GM11168 (cell line): ENCODE results near the gene SH2D1A.
"Not testable (repeated sequence)": the region's sequence is repeated elsewhere in the genome, so short reads cannot be mapped to it uniquely, and the experiment has no call there.

Source experiments
- in situ Hi-C: fragments of 300-500 bp; cut with MboI; formaldehyde crosslinking; loops from one replicate; pipeline ENCODE4 v1.12.0; 2022; ENCODE audit warnings: low sequenced_read_pairs; ENCODE audit not compliant: unreplicated experiment

SH2D1A gene

GRCh38 chrX:124346117-124346876 is at the start of gene SH2D1A:
SH2D1A (plus strand) TSS chrX:124346563; CDS start chrX:124346643, 80 bp downstream.
- in situ Hi-C loops = no loop called here

- in situ Hi-C loops = not testable (repeated sequence)
These were observed 47.0 kb upstream of the SH2D1A start for GRCh38 chrX:124299323-124299722.

GRCh38 chrX:124300405-124300804 is 46.0 kb upstream of the SH2D1A start:
- in situ Hi-C loops = no loop called here

GRCh38 chrX:124307253-124307907 is 39.0 kb upstream of the SH2D1A start:
- in situ Hi-C loops = no loop called here

- in situ Hi-C loops = no loop called here
These were observed 20.6 kb upstream of the SH2D1A start for GRCh38 chrX:124325732-124326131.

GRCh38 chrX:124328765-124329164 is 17.6 kb upstream of the SH2D1A start:
- in situ Hi-C loops = no loop called here

- in situ Hi-C loops = no loop called here
These were observed 13.6 kb upstream of the SH2D1A start, which contains the start of gene TEX13D for GRCh38 chrX:124332481-124333424. TEX13D (plus strand) TSS chrX:124332660; CDS start chrX:124332918, 258 bp downstream.

- in situ Hi-C loops = no loop called here
These were observed 12.5 kb upstream of the SH2D1A start for GRCh38 chrX:124333862-124334261.

GRCh38 chrX:124334555-124334954 is 11.8 kb upstream of the SH2D1A start:
- in situ Hi-C loops = not testable (repeated sequence)

GRCh38 chrX:124335598-124335997 is 10.8 kb upstream of the SH2D1A start:
- in situ Hi-C loops = no loop called here

- in situ Hi-C loops = no loop called here
These were observed 8.4 kb upstream of the SH2D1A start for GRCh38 chrX:124337916-124338315.

GRCh38 chrX:124338733-124339514 is 7.4 kb upstream of the SH2D1A start:
- in situ Hi-C loops = no loop called here

- in situ Hi-C loops = no loop called here
These were observed 4.8 kb upstream of the SH2D1A start for GRCh38 chrX:124341396-124342132.

- in situ Hi-C loops = no loop called here
These were observed 4.0 kb upstream of the SH2D1A start for GRCh38 chrX:124342174-124342867.

GRCh38 chrX:124343016-124343415 is 3.3 kb upstream of the SH2D1A start:
- in situ Hi-C loops = no loop called here

GRCh38 chrX:124344246-124344645 is 2.1 kb upstream of the SH2D1A start:
- in situ Hi-C loops = no loop called here

GRCh38 chrX:124346877-124347241 is 496 bp downstream of the SH2D1A start:
- in situ Hi-C loops = no loop called here

GRCh38 chrX:124347242-124347641 is 879 bp downstream of the SH2D1A start:
- in situ Hi-C loops = no loop called here

- in situ Hi-C loops = no loop called here
These were observed 1.8 kb downstream of the SH2D1A start for GRCh38 chrX:124348182-124348581.
